NK-92 (cell line): Measurements from ENCODE around the gene LHX6.

ENCODE experiments used
- DNase-seq: peaks from one replicate; lab custom pipeline; 2025; ENCODE audit not compliant: unreplicated experiment; lab: John Stamatoyannopoulos, UW

Gene LHX6

DNA sequence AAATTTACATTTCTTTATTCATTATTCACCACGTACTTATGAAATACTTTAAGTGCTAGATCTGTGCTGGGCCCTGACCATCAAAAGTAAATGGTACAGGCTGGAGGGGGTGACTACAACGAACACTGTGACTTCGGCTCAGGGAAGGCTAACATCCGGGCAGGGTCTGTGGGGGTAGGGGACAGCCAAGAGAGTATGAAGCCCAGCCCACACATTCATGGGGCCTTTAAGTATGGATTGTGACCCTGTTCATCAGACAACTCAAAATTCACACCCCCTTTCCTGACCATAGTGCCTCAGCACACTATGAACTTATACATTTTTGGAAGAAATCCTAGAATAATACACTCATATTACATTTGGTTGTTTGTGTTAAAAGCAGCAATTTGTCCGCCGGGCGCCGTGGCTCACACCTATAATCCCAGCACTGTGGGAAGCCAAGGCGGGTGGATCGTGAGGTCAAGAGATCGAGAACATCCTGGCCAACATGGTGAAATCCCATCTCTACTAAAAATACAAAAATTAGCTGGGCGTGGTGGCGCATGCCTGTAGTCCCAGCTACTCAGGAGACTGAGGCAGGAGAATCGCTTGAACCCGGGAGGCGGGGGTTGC lies 35.7 kb downstream of the LHX6 start:
- DNase-seq = no peak

DNA sequence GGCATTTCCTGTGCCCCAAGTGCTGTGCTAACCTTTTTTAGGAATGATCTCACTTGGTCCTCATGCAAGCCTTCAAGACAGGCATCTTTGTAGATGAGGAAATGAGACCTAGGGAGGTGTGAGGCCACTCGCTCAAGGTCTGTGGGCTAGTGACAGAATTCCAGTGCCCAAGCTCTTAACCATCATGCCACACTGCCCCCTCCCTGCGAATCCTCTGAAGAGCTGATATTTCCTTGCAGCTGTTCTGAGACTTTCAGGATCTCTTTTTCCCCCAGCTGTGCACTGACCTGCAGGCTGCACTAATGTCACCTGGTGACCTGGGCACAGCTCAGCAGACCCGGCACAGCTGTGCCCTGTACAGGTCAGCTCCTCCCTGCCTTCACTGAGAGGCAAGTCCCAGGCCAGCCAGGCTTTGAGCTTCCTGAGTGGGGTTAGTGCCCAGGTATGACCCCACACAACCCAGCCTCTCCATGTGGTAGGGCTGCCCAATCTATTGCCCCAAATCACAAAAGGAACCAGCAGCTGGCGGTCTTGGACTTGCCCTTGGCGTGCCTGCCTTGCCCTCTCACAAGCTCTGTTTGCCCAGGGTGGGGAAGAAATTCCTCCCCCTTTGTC lies 36.4 kb downstream of the LHX6 start:
- no peak for DNase-seq

DNA sequence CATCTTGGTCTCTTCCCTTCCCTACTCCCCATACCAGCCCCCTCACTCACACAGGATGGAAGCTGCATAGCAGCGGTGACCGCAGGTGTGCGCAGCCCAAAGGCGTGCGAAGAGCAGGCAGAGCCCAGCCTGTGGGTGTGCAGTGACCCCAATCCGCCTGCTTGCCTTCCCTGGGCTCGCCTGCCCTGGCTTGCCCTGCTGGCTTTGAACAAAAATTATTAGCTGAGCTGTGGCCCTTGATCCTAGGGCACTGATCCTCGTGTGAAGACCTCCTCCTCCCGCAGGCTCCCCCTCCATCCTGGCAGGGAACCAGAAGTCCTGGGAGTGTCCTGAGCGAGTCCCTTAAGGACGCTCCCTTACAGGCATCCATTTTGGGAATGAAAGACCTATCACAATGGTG lies 37.2 kb downstream of the LHX6 start:
- no peak for DNase-seq

DNA sequence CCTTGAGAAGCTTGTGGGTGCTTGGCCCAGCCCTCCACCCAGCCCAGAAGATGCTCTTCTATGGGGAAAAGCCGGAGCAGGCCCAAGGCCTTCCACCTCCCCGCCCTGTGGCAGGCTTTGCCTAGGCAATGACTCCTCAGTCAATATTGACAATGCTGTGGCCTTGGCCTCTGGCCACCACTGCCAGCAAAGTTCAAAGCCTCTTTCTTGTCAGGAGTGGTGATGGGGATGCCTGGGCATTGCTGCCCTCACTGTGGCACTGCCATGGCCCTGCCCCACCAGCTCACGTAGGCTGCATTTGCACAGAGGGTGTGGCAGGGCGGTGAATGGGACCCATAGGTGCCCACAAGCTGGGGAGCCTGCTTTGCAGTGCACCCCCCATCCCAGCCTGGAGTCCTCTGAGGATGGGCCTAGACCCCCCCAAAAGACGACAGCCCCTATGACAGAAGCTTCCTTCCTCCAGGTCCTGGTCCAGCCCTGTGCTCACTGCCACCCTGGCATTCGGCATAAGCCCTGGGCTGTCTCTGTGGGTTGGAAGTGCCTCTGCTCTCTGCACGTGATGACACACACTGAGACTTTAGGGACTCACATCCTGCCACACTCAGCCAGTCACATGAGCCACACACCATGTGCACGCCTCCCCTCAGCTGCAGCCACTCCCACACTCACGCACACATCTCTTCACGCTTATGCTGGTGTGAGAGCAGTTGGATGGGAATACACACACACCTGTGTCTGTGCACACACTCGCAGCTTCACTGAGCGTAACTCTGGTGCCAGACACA lies 38.0 kb downstream of the LHX6 start:
- DNase-seq = no peak

DNA sequence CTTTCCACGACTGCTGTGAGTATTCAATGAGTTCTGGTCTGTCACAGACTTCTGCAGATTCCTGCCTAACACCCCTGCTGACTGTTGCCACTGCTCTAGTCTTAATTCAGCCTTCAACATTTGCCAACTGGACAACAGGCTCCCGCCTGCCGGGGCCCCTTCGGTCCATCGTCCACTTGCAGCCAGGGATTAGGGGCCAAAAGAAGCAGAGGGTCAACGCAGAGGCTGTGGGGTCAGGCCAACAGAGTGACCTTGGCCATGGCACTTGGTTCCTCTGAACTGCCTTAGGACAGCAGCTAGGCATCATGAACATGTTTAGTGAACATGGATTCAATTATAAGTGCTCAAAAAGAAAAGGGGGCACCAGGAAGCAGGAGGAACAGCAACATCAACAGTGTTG lies 40.4 kb downstream of the LHX6 start:
- no peak for DNase-seq

DNA sequence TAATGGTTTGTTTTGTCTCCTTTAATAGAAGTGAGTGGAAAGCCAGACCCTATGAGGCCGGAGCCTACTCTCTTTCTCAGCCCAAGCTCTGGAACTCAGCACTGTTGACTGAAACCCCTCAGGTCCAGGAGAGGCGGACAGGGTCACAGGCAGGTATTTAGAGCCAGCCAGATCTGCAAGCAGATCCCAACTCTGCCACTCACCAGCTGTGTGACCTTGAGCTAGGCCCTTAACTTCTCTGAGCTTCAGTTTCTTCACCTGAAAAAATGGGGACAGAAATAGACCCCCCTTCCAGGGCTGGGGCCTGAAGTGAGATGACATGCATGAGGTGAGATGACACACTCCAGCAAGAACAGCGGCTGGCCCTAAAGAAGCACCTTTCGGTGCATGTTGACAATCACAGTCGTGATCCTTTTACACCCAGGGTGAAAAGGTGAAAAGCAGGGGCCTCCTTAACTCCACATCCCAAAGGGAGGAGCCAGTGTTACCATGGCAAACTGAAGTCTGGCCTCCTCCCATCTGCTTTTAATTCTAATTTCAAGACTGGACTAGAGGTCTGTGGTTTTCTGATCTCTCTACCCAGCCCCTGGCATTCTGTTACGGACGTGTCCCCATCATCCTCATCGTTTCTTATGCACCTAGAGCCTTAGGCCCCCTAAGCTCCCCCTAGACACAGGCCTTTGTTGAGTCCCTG lies 41.8 kb downstream of the LHX6 start:
- no peak for DNase-seq

DNA sequence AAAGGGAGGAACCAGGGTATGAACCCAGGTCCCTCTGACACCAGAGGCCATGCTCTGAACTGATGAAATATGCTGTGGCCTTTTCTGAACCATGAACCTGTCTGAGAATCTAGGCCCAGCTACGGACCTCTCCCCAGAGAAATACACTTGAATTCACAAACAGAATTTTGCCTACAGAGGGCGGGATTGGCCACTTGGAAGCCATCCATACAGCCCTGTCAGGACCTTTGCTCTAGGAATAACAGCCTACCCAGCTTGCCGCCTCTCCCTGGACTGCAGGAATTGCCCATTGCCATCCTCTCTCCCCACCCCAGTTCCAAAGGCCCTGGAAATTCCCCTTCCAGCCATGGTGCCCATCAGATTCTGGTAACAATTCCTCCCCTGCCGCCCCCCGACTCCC lies 42.5 kb downstream of the LHX6 start:
- no peak for DNase-seq

DNA sequence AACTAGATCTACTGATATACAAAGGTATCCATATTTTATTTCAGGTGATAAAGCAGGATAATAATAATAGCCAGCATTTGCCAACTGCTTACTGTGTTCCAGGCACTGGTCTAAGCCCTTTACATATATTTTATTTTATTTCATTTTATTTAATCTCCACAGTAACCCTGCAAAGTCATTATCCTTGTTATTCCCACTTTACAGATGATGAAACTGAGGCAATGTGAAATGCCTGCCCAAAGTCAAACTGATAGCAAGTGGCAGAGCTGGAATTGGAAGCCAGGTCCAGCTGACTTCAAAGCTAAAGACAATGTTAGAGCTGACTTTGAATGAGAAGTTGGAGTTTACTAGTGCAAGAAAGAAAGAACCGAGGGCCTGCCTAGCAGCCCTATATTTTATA lies 44.2 kb downstream of the LHX6 start:
- DNase-seq = no peak

DNA sequence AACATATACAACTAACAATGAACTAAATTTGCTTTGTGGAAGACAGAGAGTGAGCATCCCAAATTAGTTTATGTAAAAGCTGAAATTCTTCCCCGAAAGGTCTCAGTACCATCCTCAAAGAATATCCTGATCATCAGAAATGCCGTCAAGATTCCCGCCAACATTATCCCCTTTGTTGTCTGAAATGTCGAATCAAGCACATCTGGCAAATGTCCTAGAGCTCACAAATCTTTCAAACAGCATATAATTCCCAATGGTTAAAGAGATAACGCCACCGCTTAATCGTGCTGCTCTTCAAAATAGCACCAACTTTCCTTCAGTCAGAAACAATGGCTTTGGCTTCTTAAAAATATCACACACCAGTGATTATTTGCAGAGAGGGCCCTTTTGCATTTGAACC lies 45.3 kb downstream of the LHX6 start:
- DNase-seq = no peak

DNA sequence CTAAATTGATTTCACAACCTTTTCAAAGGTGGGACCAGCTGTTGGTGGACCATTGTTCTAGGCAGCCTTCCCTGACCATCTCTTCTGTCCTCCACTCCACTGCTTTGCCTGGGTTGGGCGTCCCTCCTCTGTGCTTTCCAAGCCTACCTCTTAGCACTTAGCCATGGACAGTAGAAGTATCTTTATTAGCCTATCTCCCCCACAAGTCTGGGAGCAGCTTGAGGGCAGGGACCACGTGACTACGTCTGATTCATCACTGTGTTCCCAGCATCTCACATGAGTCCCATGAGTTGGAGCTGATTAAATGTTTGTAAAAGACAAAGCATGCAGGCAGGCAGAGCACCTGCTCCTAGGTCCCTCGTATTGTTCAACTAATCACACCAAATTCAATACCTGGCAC lies 48.1 kb downstream of the LHX6 start:
- no peak for DNase-seq

DNA sequence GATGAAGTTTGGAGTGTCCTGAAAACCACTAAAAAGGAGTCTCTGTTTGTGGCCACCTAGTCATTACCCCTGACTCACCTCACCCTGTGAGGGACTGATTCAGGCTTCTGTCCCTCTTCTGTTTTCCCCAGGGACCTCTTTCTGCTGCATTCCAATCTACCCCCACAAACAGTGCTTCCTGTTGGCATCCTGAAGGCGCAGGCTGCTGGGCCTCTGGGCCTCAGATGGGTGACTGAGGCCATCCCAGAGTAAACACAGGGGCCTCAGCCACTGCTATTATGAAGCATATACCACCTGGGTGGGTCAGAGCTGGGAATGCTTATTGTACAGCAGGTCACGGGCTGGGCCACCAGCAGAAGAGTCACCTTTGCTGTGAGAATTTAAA lies 49.1 kb downstream of the LHX6 start:
- DNase-seq = no peak

DNA sequence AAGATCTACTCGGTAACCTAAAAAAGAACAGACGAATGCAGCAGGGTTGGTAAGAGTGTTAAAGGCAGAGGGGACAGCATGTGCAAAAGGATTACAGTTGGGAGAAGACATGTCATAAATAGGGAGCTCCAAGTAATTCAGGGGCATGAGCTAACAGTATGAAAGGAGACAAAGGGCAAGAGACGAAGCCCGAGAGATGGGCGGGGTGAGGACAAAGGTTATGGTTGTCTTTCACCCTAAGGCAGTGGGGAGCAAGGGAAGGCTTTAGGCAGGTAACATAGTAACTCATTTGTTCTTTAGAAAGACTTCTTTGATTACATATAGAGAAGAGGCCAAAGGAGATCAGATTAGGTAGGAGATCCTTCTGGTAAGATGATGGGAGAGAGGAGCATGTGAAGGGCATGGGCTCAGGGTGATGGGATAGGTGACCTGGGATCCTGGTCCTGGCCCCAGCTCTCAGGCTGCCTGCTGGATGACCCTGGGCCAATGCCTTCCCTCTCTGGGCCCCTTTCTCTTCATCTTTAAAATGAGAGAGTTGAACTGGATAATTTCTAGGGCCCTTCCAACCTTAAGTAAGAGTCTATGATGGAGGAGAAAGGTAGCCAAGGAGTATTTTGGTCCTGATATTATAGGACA lies 49.6 kb downstream of the LHX6 start:
- DNase-seq = no peak

DNA sequence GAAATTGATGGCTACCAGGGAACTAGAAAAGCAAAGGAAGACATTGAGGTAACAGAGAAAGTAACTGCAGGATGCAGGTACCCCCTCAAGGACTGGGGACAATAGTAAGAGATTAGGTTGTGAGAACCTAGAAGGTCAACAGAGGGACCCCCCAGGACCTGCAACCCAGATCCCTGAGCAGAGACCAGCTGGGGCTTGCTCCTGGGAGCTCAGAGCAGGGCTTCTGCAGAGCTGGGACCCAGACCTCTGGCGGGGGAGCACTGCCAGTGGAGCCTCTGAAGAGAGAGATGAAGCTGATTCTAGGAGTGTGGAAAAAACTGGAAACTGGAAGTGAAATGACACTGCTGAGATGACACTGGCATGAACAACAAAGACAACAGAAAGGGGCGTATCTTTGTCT lies 51.8 kb downstream of the LHX6 start:
- DNase-seq = no peak

DNA sequence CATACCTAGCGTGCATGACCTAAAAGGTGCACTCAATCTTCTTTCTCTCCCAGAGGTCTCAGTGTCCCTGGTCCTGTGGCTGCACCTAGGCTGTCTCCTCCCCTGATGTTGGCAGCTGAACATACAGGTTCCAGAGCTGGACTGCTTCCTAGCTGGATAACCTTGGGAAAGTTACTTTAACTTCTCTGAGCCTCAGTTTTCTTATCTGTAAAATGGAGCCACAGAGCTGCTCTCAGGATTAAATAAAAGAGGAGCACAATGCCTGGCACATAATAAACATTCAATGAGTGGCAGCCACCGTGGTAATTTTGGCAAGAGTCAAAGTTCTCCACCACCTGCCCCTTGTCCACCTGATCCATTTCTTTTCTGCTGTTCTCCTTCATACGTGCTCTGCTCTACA lies 55.1 kb downstream of the LHX6 start:
- DNase-seq = no peak

DNA sequence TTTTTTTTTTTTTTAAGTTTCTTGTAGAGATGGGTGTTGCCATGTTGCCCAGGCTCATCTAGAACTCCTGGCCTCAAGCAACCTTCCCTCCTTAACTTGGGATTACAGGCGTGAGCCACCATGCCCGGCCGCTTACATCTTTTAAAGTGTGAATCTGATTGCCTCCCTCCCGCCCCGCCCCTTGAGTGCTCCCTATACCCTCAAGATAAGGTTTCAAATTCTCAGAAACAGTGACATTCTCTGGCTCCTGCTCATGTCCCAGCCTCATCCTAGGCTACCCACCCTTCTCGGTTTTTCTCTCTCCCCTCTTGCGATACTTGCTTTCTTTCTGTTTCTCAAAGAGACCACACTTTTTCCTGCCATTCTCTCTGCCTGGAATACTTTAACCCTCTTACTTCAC lies 56.6 kb downstream of the LHX6 start:
- no peak for DNase-seq

DNA sequence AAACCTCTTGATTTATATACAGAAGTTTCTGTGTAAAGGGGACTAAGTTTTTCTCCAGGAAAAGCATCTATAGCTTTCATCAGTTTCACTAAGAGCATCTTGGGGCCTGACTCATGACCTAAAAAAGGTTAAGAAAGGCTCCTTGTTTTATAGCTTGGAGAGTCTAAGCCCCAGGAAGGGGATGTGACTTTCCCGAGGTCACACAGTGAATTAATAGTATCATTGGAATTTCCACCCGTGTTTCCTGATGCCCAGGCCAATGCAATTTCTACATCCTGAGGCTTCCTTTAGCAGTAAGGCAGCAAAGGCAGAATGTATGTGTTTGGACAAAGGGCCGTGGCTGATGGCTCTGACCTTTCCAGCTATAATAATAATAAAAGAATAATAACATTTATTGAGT lies 60.4 kb downstream of the LHX6 start:
- DNase-seq = no peak

DNA sequence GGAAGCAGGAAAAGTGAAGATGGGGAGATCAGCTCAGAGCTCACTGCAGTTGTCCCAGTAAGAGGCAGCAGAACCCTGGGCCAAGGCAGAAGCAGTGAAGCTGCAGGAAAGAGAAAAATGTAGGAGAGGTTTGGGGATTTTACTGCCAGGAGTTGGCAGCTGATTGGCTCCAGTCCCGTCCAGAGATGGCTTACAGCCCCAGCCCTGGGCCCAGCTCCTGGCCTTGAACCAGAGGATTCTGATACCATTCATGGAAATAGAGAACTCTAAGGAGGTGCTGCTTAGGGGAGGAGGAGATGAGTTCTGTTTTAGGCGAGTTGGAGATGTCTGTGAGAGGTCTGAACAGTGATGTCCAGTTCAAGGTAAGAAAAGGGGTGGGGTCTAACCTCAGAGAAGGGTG lies 64.5 kb downstream of the LHX6 start:
- DNase-seq = no peak

DNA sequence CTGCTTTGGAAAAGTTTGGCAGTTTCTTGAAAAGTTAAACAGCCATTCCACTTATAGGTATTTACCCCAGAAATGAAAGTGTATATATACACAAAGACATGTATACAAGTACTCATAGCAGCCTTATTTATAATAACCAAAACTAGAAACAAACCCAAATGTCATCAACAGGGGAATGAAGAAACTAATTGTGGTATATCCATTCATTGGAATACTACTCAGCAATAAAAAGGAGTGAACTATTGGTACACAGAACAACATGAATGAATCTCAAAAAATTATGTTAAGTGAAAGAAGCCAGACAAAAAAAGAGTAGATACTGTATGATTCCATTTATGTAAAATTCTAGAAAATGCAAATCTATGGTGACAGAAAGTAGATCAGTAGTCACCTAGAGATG lies 66.3 kb downstream of the LHX6 start:
- no peak for DNase-seq

DNA sequence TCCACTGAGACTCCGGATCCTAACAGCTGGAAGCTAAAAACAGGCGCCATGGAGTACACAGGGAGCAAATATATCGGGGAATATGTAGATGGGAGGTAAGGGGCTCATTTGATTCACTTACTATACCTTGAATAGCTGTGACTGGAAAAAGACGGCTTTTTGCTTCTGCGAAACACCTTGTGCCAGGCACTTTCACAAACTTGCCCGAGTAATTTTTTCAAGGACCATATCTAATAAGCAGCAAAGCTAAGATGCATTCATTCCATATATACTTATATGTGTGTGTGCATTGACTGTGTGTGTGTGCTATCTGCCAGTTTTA lies 68.9 kb downstream of the LHX6 start:
- no peak for DNase-seq

DNA sequence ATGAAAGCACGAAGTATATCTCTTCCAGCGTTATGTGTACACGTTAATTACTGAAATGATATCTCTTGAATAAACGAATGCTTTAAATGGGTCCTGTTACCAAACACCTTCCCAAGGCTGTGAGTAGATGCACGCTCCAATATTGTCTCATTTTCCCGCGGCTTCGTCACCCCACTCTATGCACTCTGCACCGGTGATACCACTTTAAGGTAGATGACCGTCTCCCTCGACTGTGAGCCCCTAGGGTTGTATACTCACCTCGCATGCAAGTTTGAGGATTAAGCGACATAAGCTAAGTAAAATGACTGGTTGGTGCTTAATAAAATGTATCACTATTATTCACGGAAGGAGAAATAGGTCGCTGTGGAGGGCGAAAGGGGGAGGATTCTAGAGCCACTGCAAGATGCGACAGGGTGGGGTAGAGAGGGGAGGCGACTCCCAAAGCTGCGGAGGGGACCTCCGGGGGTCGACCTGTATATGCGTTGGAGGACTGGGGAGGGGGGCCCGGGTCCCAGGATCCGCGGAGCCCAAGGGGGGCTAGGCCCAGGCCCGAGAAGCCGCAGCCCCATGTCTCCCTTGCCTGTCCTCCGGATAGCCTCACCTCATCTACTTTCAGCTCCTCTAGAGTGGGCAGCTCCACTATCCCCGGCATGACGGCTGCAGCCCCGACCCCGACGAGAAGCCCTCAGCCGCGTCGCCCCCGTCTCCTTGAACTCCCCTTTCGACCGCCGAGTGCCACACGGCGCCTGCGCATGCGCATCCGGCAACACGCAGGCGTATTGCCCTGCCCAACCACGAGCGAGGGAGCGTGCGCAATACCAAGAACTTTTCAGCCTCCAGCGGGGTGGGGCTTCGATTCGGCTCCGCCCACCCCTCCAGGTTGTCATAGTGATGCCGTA lies 69.5 kb downstream of the LHX6 start, which contains the start of the genes MORN5 and NDUFA8:
Gene MORN5 (plus strand): TSS at position 883 of the 899 bp plus-strand sequence. CDS start 65 bp downstream, outside the sequence.
Gene NDUFA8 (minus strand): TSS at position 754 of the 899 bp plus-strand sequence. CDS start 102 bp downstream, at position 652.
- DNase-seq = peak; percentile 64
